Liver (tissue), 3 donors: ENCODE measurements around the gene MPPED2.

Source experiments
- CTCF ChIP-seq: fragments of 150-350 bp; IDR thresholded peaks from 2 replicates; pipeline ENCODE4 v1.5.1; 2017; ENCODE audit warnings: improper control_type of control experiment, low read depth, low read length; ENCODE audit not compliant: missing input control
- GABPA ChIP-seq, 2 donors: IDR thresholded peaks in 1 of 2; conservative IDR thresholded peaks in 1 of 2; 2 replicates each; pipeline ENCODE4 v1.6.1; 2016; ENCODE audit warnings: antibody characterized with exemption in 2 of 2, mild to moderate bottlenecking in 1 of 2, moderate library complexity in 1 of 2
- HNF4G ChIP-seq: IDR thresholded peaks from 2 replicates; pipeline ENCODE4 v1.6.1; 2016; ENCODE audit warnings: antibody characterized with exemption
- JUND ChIP-seq, 2 donors: IDR thresholded peaks; 2 replicates each; pipeline ENCODE4 v1.6.1; 2016; ENCODE audit warnings: antibody characterized with exemption in 2 of 2
- MAX ChIP-seq: IDR thresholded peaks from 2 replicates; pipeline ENCODE4 v1.6.1; 2016; ENCODE audit warnings: antibody characterized with exemption
- REST ChIP-seq: IDR thresholded peaks from 2 replicates; pipeline ENCODE4 v1.6.1; 2016; ENCODE audit warnings: antibody characterized with exemption, mild to moderate bottlenecking
- RXRA ChIP-seq, 2 donors: IDR thresholded peaks; 2 replicates each; pipeline ENCODE4 v1.6.1; 2017 to 2018; ENCODE audit warnings: antibody characterized with exemption in 2 of 2, mild to moderate bottlenecking in 1 of 2
- SP1 ChIP-seq: IDR thresholded peaks from 2 replicates; pipeline ENCODE4 v1.6.1; 2018; ENCODE audit warnings: antibody characterized with exemption, mild to moderate bottlenecking
- TAF1 ChIP-seq: conservative IDR thresholded peaks from 2 replicates; pipeline ENCODE4 v1.6.1; 2016; ENCODE audit warnings: antibody characterized with exemption, mild to moderate bottlenecking
- YY1 ChIP-seq: IDR thresholded peaks from 2 replicates; pipeline ENCODE4 v1.6.1; 2016; ENCODE audit warnings: antibody characterized with exemption, mild to moderate bottlenecking
- donor health status: healthy.
- donor health status: healthy.

GRCh38 chr11:30424321-30424720 lies 161.8 kb downstream of the MPPED2 start:
- no peak for TF ChIP-seq JUND (IDR thresholded peaks at IDR 0.05)
- no peak for TF ChIP-seq CTCF
- TF ChIP-seq SP1, result no peak
- TF ChIP-seq RXRA (IDR thresholded peaks at IDR 0.05), result no peak
- no peak for TF ChIP-seq MAX
- no peak for TF ChIP-seq TAF1
- TF ChIP-seq GABPA (IDR thresholded peaks at IDR 0.05 in 1 of 2, conservative IDR thresholded peaks at IDR 0.05 in 1 of 2), result no peak
- no peak for TF ChIP-seq YY1
- TF ChIP-seq REST, result no peak
- no peak for TF ChIP-seq HNF4G
